Measurements from ENCODE around the gene MAN1A2.

DNA sequence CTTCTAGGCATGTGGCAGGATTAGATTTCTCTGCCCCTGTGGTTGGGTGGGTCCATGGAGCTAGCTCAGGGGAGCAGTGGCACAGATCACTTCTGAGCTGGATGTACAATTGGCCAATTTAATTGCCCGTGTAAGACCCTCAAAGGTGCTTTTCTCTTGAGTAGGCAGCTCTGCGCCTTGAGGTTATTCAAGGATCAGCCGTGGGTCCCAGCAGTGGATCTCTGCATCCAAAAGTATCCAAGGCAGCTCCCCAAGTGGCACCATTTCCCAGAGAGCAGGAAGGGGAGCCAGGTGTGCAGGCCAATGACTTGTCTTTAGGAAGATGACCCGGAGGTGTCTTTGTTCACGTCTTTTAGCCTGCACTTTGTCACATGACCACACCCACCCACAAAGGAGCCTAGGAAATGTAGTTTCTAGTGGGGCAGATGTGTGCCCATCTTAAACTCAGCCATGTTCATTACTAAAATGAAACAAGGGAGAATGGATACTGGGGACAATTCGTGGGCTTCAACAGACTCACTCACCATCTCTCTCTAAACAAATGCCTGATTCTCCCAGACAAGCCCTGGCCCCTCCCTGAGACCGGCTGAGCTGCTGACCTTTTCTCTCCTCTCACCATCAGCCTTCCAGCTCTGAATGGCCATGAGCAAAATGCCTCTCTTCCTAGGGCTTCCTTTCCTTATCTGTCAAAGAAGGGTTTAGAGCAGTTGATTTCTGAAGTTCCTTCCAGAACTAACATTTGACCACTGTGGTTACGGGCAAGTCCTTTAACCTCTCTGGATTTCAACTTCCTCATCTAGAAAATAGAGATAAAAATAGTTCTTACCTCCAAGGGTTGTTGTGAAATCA lies 197.2 kb downstream of the MAN1A2 start:
- TF ChIP-seq, protein P1, sequence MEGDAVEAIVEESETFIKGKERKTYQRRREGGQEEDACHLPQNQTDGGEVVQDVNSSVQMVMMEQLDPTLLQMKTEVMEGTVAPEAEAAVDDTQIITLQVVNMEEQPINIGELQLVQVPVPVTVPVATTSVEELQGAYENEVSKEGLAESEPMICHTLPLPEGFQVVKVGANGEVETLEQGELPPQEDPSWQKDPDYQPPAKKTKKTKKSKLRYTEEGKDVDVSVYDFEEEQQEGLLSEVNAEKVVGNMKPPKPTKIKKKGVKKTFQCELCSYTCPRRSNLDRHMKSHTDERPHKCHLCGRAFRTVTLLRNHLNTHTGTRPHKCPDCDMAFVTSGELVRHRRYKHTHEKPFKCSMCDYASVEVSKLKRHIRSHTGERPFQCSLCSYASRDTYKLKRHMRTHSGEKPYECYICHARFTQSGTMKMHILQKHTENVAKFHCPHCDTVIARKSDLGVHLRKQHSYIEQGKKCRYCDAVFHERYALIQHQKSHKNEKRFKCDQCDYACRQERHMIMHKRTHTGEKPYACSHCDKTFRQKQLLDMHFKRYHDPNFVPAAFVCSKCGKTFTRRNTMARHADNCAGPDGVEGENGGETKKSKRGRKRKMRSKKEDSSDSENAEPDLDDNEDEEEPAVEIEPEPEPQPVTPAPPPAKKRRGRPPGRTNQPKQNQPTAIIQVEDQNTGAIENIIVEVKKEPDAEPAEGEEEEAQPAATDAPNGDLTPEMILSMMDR (IDR thresholded peaks at IDR 0.05), result no peak
- no peak for TF ChIP-seq POLR2A (IDR thresholded peaks at IDR 0.05)

Measured in heart left ventricle (tissue), 13 donors.